HEK293 (cell line): Measurements from ENCODE around the gene THSD4.

Experiments
- CTCF ChIA-PET: fragments of 350-600 bp; formaldehyde crosslinking; extraction: SDS; loops from one replicate; lab custom pipeline; 2021; ENCODE audit warnings: antibody characterized with exemption; lab: Yijun Ruan, JAX
- POLR2A ChIA-PET: fragments of 300-600 bp; formaldehyde crosslinking; extraction: SDS; loops from one replicate; lab custom pipeline; 2020; ENCODE audit warnings: antibody characterized with exemption, inconsistent platforms; lab: Yijun Ruan, JAX
- H3K27ac ChIP-seq: fragments of 200-500 bp; sonication (Bioruptor generic); 2 replicates; pipeline ENCODE4 v1.5.1; 2014; ENCODE audit warnings: low read depth, low read length, control low read depth, inconsistent platforms; ENCODE audit errors: extremely low read depth
- H3K36me3 ChIP-seq, 2 experiments: fragments of 200-500 bp in 1 of 2; sonication (Bioruptor generic) in 1 of 2; 1 replicate in 1 of 2; 2 replicates in 1 of 2; pipeline ENCODE4 v1.5.1; 2014 to 2017; ENCODE audit warnings: inconsistent platforms in 2 of 2, low read length in 2 of 2; ENCODE audit not compliant: control insufficient read depth in 2 of 2, insufficient read depth in 1 of 2
- H3K4me1 ChIP-seq: fragments of 200-500 bp; sonication (Bioruptor generic); 2 replicates; pipeline ENCODE4 v1.5.1; 2014; ENCODE audit warnings: mild to moderate bottlenecking, low read length, inconsistent platforms; ENCODE audit not compliant: control insufficient read depth, insufficient read depth
- H3K4me3 ChIP-seq: 2 replicates; pipeline ENCODE4 v1.5.1; 2011; ENCODE audit warnings: low read depth, mild to moderate bottlenecking, control low read depth, low read length, moderate library complexity
- H3K9me3 ChIP-seq: fragments of 200-500 bp; sonication (Bioruptor generic); 2 replicates; pipeline ENCODE4 v1.5.1; 2014; ENCODE audit warnings: low read depth, low read length, inconsistent platforms; ENCODE audit not compliant: control insufficient read depth, insufficient read depth
- GLIS1 ChIP-seq: fragments of 450-650 bp; formaldehyde crosslinking; IDR thresholded peaks from 2 replicates; pipeline ENCODE4 v1.5.1; 2016; ENCODE audit warnings: missing biosample characterization, missing genetic modification characterization
- GLIS2 ChIP-seq: fragments of 450-650 bp; formaldehyde crosslinking; IDR thresholded peaks from 2 replicates; pipeline ENCODE4 v1.5.1; 2016; ENCODE audit warnings: missing biosample characterization, missing genetic modification characterization
- HOXA7 ChIP-seq: sonication (generic); formaldehyde crosslinking; IDR thresholded peaks from 2 replicates; pipeline ENCODE4 v1.8.1; 2022; ENCODE audit warnings: missing genetic modification reagents, borderline replicate concordance
- HOXD13 ChIP-seq: sonication (generic); formaldehyde crosslinking; IDR thresholded peaks from 2 replicates; pipeline ENCODE4 v1.8.0; 2022; ENCODE audit warnings: missing genetic modification reagents, borderline replicate concordance
- KLF1 ChIP-seq: fragments of 450-650 bp; formaldehyde crosslinking; IDR thresholded peaks from 2 replicates; pipeline ENCODE4 v1.5.1; 2016; ENCODE audit warnings: missing biosample characterization, missing genetic modification characterization
- SCRT1 ChIP-seq: fragments of 450-650 bp; formaldehyde crosslinking; IDR thresholded peaks from 2 replicates; pipeline ENCODE4 v1.5.1; 2016; ENCODE audit warnings: missing biosample characterization, missing genetic modification characterization, borderline replicate concordance
- YY2 ChIP-seq: fragments of 450-650 bp; formaldehyde crosslinking; IDR thresholded peaks from 2 replicates; pipeline ENCODE4 v1.5.1; 2016; ENCODE audit warnings: missing biosample characterization, missing genetic modification characterization
- ZBTB17 ChIP-seq: fragments of 450-650 bp; formaldehyde crosslinking; IDR thresholded peaks from 2 replicates; pipeline ENCODE4 v1.5.1; 2016; ENCODE audit warnings: missing biosample characterization, missing genetic modification characterization
- ZFP37 ChIP-seq: fragments of 450-650 bp; formaldehyde crosslinking; IDR thresholded peaks from 2 replicates; pipeline ENCODE4 v1.5.1; 2016; ENCODE audit warnings: missing biosample characterization, missing genetic modification characterization
- ZIC2 ChIP-seq: fragments of 450-650 bp; formaldehyde crosslinking; IDR thresholded peaks from 2 replicates; pipeline ENCODE4 v1.5.1; 2016; ENCODE audit warnings: missing biosample characterization, missing genetic modification characterization
- ZNF157 ChIP-seq: fragments of 450-650 bp; formaldehyde crosslinking; IDR thresholded peaks from 2 replicates; pipeline ENCODE4 v1.5.1; 2016; ENCODE audit warnings: missing biosample characterization, missing genetic modification characterization
- ZNF174 ChIP-seq: fragments of 450-650 bp; formaldehyde crosslinking; IDR thresholded peaks from 2 replicates; pipeline ENCODE4 v1.5.0; 2017; ENCODE audit warnings: missing biosample characterization, mild to moderate bottlenecking, missing genetic modification characterization
- ZNF19 ChIP-seq: fragments of 450-650 bp; formaldehyde crosslinking; IDR thresholded peaks from 2 replicates; pipeline ENCODE4; 2016; ENCODE audit warnings: missing biosample characterization, missing genetic modification characterization, low read depth
- ZNF341 ChIP-seq: fragments of 450-650 bp; formaldehyde crosslinking; IDR thresholded peaks from 2 replicates; pipeline ENCODE4; 2016; ENCODE audit warnings: low read depth, missing biosample characterization, missing genetic modification characterization
- ZNF37A ChIP-seq: fragments of 450-650 bp; IDR thresholded peaks from 2 replicates; pipeline ENCODE4 v1.5.1; 2018; ENCODE audit warnings: missing biosample characterization, missing genetic modification characterization
- ZNF416 ChIP-seq: fragments of 450-650 bp; formaldehyde crosslinking; IDR thresholded peaks from 2 replicates; pipeline ENCODE4 v1.5.1; 2016; ENCODE audit warnings: missing biosample characterization, missing genetic modification characterization
- ZNF449 ChIP-seq: fragments of 450-650 bp; formaldehyde crosslinking; IDR thresholded peaks from 2 replicates; pipeline ENCODE4 v1.5.1; 2017; ENCODE audit warnings: missing biosample characterization, mild to moderate bottlenecking, missing genetic modification characterization, moderate library complexity
- ZNF621 ChIP-seq: fragments of 450-650 bp; formaldehyde crosslinking; IDR thresholded peaks from 2 replicates; pipeline ENCODE4 v1.5.1; 2017; ENCODE audit warnings: missing biosample characterization, missing genetic modification characterization
- ZNF670 ChIP-seq: fragments of 450-650 bp; formaldehyde crosslinking; IDR thresholded peaks from 2 replicates; pipeline ENCODE4 v1.5.1; 2016; ENCODE audit warnings: missing biosample characterization, missing genetic modification characterization, low read depth
- ZNF677 ChIP-seq: fragments of 450-650 bp; IDR thresholded peaks from 2 replicates; pipeline ENCODE4 v1.5.0; 2018; ENCODE audit warnings: missing biosample characterization, mild to moderate bottlenecking, missing genetic modification characterization, moderate library complexity
- ZSCAN23 ChIP-seq: fragments of 450-650 bp; formaldehyde crosslinking; IDR thresholded peaks from 2 replicates; pipeline ENCODE4 v1.5.1; 2016; ENCODE audit warnings: missing biosample characterization, missing genetic modification characterization
- TF ChIP-seq, protein P1 (sequence below): fragments of 450-650 bp; formaldehyde crosslinking; IDR thresholded peaks from 2 replicates; pipeline ENCODE4 v1.5.1; 2016; ENCODE audit warnings: missing biosample characterization, missing genetic modification characterization
- TF ChIP-seq, protein P2 (sequence below): fragments of 450-650 bp; formaldehyde crosslinking; IDR thresholded peaks from 2 replicates; pipeline ENCODE4 v1.5.1; 2016; ENCODE audit warnings: missing biosample characterization, missing genetic modification characterization

Gene THSD4

DNA sequence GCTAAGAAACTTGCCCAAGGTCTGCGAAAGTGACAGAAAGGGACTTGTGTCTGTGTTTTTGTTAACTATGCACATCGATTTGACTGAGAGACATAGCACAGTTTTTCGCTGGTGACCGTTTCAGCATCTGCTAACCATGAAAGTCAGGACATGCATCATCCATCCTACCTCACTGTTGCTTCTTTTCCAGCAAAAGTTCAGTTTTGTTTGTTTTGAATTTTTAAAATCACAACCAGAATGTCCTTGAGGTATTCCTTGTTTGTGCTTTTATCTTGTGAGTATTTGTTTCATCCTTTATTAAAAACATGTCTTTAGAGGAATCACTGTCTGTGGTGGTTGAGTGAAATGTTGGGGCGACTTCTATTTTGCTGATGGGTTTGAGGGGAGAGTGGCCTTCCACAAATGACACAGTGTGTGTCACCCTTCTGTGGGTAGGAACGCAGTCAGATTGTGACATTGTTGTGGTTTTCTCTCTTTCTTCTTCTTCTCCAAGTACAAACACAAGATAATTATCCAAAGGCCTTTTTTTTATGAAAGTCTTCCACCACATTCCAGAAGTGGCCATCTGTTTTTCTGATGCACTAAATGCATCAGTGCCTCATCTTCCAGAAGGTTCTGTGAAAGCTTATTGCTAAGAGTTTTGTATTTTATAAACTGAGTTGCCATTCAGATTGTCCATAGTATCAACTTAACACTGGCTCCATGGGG is 480.7 kb downstream of the THSD4 start:
- H3K27ac ChIP-seq = no peak overlapping the region
- no peak for TF ChIP-seq SCRT1 (tag by site-specific recombination)
- H3K4me1 ChIP-seq = peaks cover 11% of the 10 kb centered on the region
- ChIA-PET POLR2A (no interaction called here), CTCF (interaction anchor here (0.6 to 3.3 kb wide), 8 partner anchors 15 to 999 kb away, joined by 3 to 19 read pairs (median 3); no protein-coding TSS in a partner anchor)
- no peaks in the 10 kb centered on the region for H3K36me3 ChIP-seq
- no peak overlapping the region for H3K4me3 ChIP-seq
- H3K9me3 ChIP-seq = no peaks in the 10 kb centered on the region

DNA sequence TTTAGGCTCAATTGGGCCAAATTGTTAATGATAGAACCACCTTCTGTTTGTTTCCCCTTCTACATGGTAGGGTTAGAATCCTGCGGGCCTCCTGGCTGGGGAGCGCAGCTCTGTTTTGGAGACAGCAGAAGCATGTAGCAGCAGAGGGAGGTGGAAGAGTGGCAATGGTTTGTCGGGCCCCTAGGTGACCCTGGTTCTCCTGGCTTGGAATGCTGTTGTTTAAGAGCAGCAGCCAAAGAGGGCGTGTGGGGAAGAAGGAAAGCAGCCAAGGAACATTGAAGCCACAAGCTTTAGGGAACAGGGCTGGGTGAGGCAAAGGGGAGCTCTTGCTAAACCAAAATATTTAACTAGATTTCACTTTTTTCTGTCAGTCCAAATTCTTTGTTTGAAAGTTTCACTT is 481.4 kb downstream of the THSD4 start:
- no peak overlapping the region for H3K27ac ChIP-seq
- POLR2A ChIA-PET = no interaction called here
- CTCF ChIA-PET = interaction anchor here (0.7 to 3.3 kb wide), 7 partner anchors 20 to 1000 kb away, joined by 3 to 19 read pairs (median 5); no protein-coding TSS in a partner anchor
- TF ChIP-seq GLIS2 (tag by site-specific recombination) = no peak
- TF ChIP-seq ZNF341 = peak; percentile 76
- TF ChIP-seq ZFP37 = no peak
- TF ChIP-seq, all 188 proteins: peak for 1
- Histone ChIP-seq H3K9me3 (no peaks in the 10 kb centered on the region), H3K36me3 (no peaks in the 10 kb centered on the region), H3K4me3 (no peak overlapping the region), H3K4me1 (peaks cover 17% of the 10 kb centered on the region)

DNA sequence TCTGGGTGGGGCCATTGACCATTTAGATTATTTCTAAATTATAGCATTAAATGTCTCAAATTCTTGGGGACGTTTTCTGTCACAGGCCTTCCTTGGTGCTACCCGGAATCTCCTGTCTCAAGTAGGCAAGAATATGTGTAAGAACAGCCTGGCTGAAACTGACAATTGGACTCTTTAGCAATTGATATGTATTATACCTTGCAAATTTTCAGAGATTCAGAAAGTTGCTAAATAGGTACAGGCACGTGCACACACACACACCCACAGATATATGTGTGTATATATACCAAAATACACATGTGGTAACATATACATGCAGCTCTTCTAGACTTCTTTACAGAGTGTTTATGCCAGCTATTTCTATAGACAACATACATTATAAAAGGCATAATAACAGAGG is 481.9 kb downstream of the THSD4 start:
- POLR2A ChIA-PET = no interaction called here
- CTCF ChIA-PET = interaction anchor here (0.7 to 2.2 kb wide), 4 partner anchors 21 to 147 kb away, joined by 3 to 7 read pairs (median 4); no protein-coding TSS in a partner anchor
- TF ChIP-seq ZNF19 = no peak
- no peak for TF ChIP-seq HOXA7 (CRISPR knock-in tag)
- TF ChIP-seq ZNF174 (tag by site-specific recombination) = no peak
- no peak for TF ChIP-seq ZNF670
- no peak for TF ChIP-seq ZIC2 (tag by site-specific recombination)
- no peak for TF ChIP-seq ZNF416
- TF ChIP-seq, protein P1, sequence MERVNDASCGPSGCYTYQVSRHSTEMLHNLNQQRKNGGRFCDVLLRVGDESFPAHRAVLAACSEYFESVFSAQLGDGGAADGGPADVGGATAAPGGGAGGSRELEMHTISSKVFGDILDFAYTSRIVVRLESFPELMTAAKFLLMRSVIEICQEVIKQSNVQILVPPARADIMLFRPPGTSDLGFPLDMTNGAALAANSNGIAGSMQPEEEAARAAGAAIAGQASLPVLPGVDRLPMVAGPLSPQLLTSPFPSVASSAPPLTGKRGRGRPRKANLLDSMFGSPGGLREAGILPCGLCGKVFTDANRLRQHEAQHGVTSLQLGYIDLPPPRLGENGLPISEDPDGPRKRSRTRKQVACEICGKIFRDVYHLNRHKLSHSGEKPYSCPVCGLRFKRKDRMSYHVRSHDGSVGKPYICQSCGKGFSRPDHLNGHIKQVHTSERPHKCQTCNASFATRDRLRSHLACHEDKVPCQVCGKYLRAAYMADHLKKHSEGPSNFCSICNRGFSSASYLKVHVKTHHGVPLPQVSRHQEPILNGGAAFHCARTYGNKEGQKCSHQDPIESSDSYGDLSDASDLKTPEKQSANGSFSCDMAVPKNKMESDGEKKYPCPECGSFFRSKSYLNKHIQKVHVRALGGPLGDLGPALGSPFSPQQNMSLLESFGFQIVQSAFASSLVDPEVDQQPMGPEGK = no peak
- TF ChIP-seq GLIS1 = no peak
- no peak for TF ChIP-seq HOXD13 (CRISPR knock-in tag)
- TF ChIP-seq ZSCAN23 = no peak
- TF ChIP-seq ZNF449 (tag by site-specific recombination) = no peak
- TF ChIP-seq ZNF157 (tag by site-specific recombination) = no peak
- TF ChIP-seq YY2 (tag by site-specific recombination) = no peak
- TF ChIP-seq ZNF621 = no peak
- TF ChIP-seq ZNF677 = no peak
- TF ChIP-seq, protein P2, sequence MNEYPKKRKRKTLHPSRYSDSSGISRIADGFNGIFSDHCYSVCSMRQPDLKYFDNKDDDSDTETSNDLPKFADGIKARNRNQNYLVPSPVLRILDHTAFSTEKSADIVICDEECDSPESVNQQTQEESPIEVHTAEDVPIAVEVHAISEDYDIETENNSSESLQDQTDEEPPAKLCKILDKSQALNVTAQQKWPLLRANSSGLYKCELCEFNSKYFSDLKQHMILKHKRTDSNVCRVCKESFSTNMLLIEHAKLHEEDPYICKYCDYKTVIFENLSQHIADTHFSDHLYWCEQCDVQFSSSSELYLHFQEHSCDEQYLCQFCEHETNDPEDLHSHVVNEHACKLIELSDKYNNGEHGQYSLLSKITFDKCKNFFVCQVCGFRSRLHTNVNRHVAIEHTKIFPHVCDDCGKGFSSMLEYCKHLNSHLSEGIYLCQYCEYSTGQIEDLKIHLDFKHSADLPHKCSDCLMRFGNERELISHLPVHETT = no peak
- TF ChIP-seq KLF1 (tag by site-specific recombination) = no peak
- TF ChIP-seq ZNF37A (tag by site-specific recombination) = no peak
- TF ChIP-seq ZBTB17 (tag by site-specific recombination) = no peak
- peaks cover 18% of the 10 kb centered on the region for H3K4me1 ChIP-seq
- H3K36me3 ChIP-seq = no peaks in the 10 kb centered on the region
- H3K4me3 ChIP-seq = no peak overlapping the region
- H3K27ac ChIP-seq = no peak overlapping the region
- H3K9me3 ChIP-seq = no peaks in the 10 kb centered on the region
